Transverse colon (tissue), 4 donors: ENCODE data around the gene DOCK1. TPM values are rescaled to one million over a fixed set of nuclear protein-coding genes. Genes with fewer than 3 reads are reported as not detected.

Source experiments
- DNase-seq: peaks from one replicate; pipeline ENCODE4 v3.0.0-alpha.2; 2019
- H3K27ac ChIP-seq, 4 donors: fragments of 200-600 bp; sonication (generic); 2 replicates each; pipeline ENCODE4 v1.5.1; 2016 to 2018; ENCODE audit warnings: inconsistent platforms in 4 of 4
- H3K27me3 ChIP-seq: fragments of 200-600 bp; sonication (generic); 2 replicates; pipeline ENCODE4 v1.5.1; 2017; ENCODE audit warnings: inconsistent platforms
- H3K36me3 ChIP-seq, 4 donors: fragments of 200-600 bp; sonication (generic); 2 replicates each; pipeline ENCODE4 v1.5.1; 2017 to 2019; ENCODE audit warnings: inconsistent platforms in 4 of 4
- H3K4me1 ChIP-seq, 4 donors: fragments of 200-600 bp; sonication (generic); 2 replicates each; pipeline ENCODE4 v1.5.1; 2017 to 2020; ENCODE audit warnings: inconsistent platforms in 4 of 4
- H3K4me3 ChIP-seq, 4 donors: fragments of 200-600 bp; sonication (generic); 1 replicate in 1 of 4; 2 replicates in 3 of 4; pipeline versions ENCODE4 v1.5.1 to v1.6.1; 2017 to 2019; ENCODE audit warnings: inconsistent platforms in 4 of 4
- H3K9me3 ChIP-seq, 2 donors: fragments of 200-600 bp; sonication (generic); 2 replicates each; pipeline ENCODE4 v1.5.1; 2017 to 2019; ENCODE audit warnings: inconsistent platforms in 2 of 2
- CTCF ChIP-seq, 5 experiments: fragments of 200-600 bp in 3 of 5; fragments of 450-650 bp in 2 of 5; sonication (generic) in 3 of 5; IDR thresholded peaks; 1 replicate in 2 of 5; 2 replicates in 3 of 5; pipeline ENCODE4 v1.5.1; 2016 to 2017; ENCODE audit warnings: antibody characterized with exemption in 5 of 5, inconsistent platforms in 3 of 5, mild to moderate bottlenecking in 2 of 5, moderate library complexity in 1 of 5
- EP300 ChIP-seq: sonication (generic); formaldehyde crosslinking; IDR thresholded peaks from one replicate; pipeline ENCODE4 v1.6.1; 2017; ENCODE audit warnings: antibody characterized with exemption, low read depth
- POLR2A ChIP-seq: fragments of 450-650 bp; IDR thresholded peaks from one replicate; pipeline ENCODE4 v1.6.1; 2016; ENCODE audit warnings: antibody characterized with exemption, mild to moderate bottlenecking, moderate library complexity
- POLR2AphosphoS5 ChIP-seq, 3 donors: sonication (generic); formaldehyde crosslinking; IDR thresholded peaks; one replicate each; pipeline ENCODE4 v1.6.1; 2016; ENCODE audit warnings: antibody characterized with exemption in 3 of 3
- WGBS, 2 donors: methylation state at CpG; one replicate each; pipeline ENCODE4 v1.1.5; 2018; ENCODE audit warnings: low coverage in 1 of 2; 5-methylcytosine and 5-hydroxymethylcytosine counted together
- in situ Hi-C, 4 donors: fragments of 200-750 bp; cut with MboI; loops; one replicate each; pipeline versions ENCODE4 v1.15.0 to v1.15.1; 2017; ENCODE audit warnings: low sequenced_read_pairs in 3 of 4, low pct_ligation_motif_present in 1 of 4, low pct_unique_long_range_greater_than_20kb in 1 of 4
- intact Hi-C: fragments of 100-400 bp; cut with DNase I; formaldehyde crosslinking; loops from one replicate; pipeline ENCODE4 v1.15.1; 2023; ENCODE audit warnings: low total_unique reads
- total RNA-seq, 4 donors: library from RNA; depleted of rRNA; stranded (reverse); fragments of >200 nt; gene quantifications; one replicate each; pipeline ENCODE4 v1.1.0, GENCODE V29; 2016

The DOCK1 gene
- total RNA-seq, 4 donors from 2014 or later, result 75.1 to 200 (median 92.5) TPM

DNA sequence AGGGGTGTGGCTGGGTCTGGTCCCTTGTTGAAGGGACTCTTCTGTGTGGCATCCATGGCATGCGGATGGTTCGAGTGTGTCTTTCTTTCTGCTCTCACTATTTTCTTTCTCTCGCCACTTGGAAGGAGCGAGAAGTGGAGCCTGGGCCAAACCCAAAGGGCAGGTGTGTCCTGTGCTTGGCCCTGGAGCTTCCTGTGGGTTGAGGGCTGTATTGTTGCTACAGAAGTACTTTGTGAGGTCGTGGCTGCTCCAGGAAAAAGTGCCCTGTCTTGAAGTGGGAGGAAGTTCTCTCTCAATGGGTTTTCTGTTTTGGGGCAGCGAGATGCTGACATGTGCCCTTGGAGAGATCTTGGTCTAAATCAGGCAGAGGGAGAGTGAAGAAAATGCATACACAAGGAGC, 72.0 kb downstream of the DOCK1 start:
- H3K27ac ChIP-seq, result no peak overlapping the region
- no peak for TF ChIP-seq POLR2A
- no peak for TF ChIP-seq EP300
- no peak for TF ChIP-seq POLR2AphosphoS5 (IDR thresholded peaks at IDR 0.05)
- TF ChIP-seq CTCF (IDR thresholded peaks at IDR 0.05), result no peak
- no peaks in the 10 kb centered on the region for H3K27me3 ChIP-seq
- peaks cover 0 to 6% (median 0%) of the 10 kb centered on the region in 4 donors for H3K36me3 ChIP-seq
- no peak for DNase-seq
- intact Hi-C loops, result no loop called here
- H3K4me1 ChIP-seq, result peaks cover 0 to 4% (median 0%) of the 10 kb centered on the region in 4 donors
- in situ Hi-C loops, result no loop called here
- 72% methylated on average over 6 of the region's 6 CpGs; no CpG with 5 or more reads in 1 of the 2 donors for WGBS, 2 donors
- H3K4me3 ChIP-seq, result no peak overlapping the region
- no peaks in the 10 kb centered on the region for H3K9me3 ChIP-seq

DNA sequence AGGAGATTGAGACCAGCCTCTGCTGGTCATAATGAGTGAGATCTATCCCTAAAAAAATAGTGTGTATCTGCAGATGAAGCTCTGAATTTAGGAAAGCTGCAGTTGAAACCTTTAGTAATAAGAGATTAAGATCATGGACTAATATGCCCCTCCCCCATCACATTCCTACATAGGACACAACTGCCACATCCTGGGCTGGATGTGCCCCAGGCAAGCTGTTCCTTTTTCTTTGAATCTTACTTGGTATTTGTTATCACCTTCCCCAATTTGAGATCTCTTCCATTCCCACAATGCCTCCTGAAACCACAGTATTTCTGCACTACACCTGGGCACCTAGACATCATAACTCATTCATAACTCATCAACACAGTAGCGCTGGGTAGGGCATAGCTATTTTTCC, 74.1 kb downstream of the DOCK1 start:
- Histone ChIP-seq H3K9me3 (no peaks in the 10 kb centered on the region), H3K36me3 (peaks cover 0 to 6% (median 0%) of the 10 kb centered on the region in 4 donors), H3K4me3 (no peak overlapping the region), H3K27ac (no peak overlapping the region), H3K4me1 (no peaks in the 10 kb centered on the region), H3K27me3 (no peaks in the 10 kb centered on the region)
- in situ Hi-C loops, result no loop called here
- TF ChIP-seq CTCF (IDR thresholded peaks at IDR 0.05) (no peak), POLR2A (no peak), POLR2AphosphoS5 (IDR thresholded peaks at IDR 0.05) (no peak), EP300 (no peak)
- 81 to 90% methylated on average over 1 of the region's 1 CpG for WGBS, 2 donors
- no peak for DNase-seq
- intact Hi-C loops, result no loop called here

DNA sequence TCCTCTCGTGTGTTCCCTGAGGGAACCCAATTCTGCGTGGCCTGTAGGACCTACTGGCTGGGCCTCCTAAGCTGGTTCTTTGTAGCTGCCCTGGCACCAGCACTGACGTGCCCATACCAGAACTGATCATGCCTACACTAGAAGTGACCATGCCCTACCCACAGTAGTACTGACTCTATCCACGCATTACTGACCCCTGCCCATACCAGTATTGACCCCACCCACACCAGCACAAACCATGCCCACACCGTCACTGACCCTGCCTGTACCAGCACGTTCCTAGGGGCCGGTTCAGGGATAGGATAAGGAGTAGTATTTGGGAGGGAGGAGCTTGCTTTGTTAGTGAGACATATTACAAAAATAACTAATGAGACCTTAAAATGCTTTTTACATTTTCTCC, 88.0 kb downstream of the DOCK1 start:
- in situ Hi-C loops, result no loop called here
- no peaks in the 10 kb centered on the region for H3K27me3 ChIP-seq
- intact Hi-C loops, result no loop called here
- no peak for DNase-seq
- no peaks in the 10 kb centered on the region for H3K9me3 ChIP-seq
- H3K27ac ChIP-seq, result no peak overlapping the region
- H3K36me3 ChIP-seq, result peaks cover 0 to 25% (median 2%) of the 10 kb centered on the region in 4 donors
- TF ChIP-seq POLR2A (no peak), EP300 (no peak), CTCF (IDR thresholded peaks at IDR 0.05) (no peak), POLR2AphosphoS5 (IDR thresholded peaks at IDR 0.05) (no peak)
- no peak overlapping the region for H3K4me3 ChIP-seq
- WGBS, 2 donors, result 86% methylated on average over 7 of the region's 7 CpGs; no CpG with 5 or more reads in 1 of the 2 donors
- H3K4me1 ChIP-seq, result no peaks in the 10 kb centered on the region

GRCh38 chr10:126997801-126998590, 92.8 kb downstream of the DOCK1 start:
- no peak for DNase-seq
- Histone ChIP-seq H3K27ac (no peak overlapping the region), H3K4me1 (no peaks in the 10 kb centered on the region), H3K4me3 (no peak overlapping the region), H3K27me3 (no peaks in the 10 kb centered on the region), H3K36me3 (peaks cover 0 to 12% (median 5%) of the 10 kb centered on the region in 4 donors), H3K9me3 (no peaks in the 10 kb centered on the region)
- in situ Hi-C loops (no loop called here), intact Hi-C loops (no loop called here)
- 86 to 100% methylated on average over 2 to 8 of the region's 8 CpGs for WGBS, 2 donors
- no peak for TF ChIP-seq CTCF (IDR thresholded peaks at IDR 0.05)
- TF ChIP-seq POLR2AphosphoS5 (IDR thresholded peaks at IDR 0.05), result no peak
- TF ChIP-seq POLR2A, result no peak
- no peak for TF ChIP-seq EP300
